OCI-LY7 (cell line): ENCODE measurements around the gene BBS9. TPM values are rescaled to one million over a fixed set of nuclear protein-coding genes. Genes with fewer than 3 reads are reported as not detected.

ENCODE experiments used
- BruUV-seq: library from RNA; stranded (reverse); fragments of 400-500 nt; replicated peaks from 2 replicates; lab custom pipeline; 2021; lab: Mats Ljungman, UMichigan
- CTCF ChIA-PET: fragments of 300-600 bp; sonication (Branson Sonifier 250); formaldehyde crosslinking; loops from one replicate; lab custom pipeline; 2022; ENCODE audit warnings: antibody characterized with exemption; ENCODE audit not compliant: unreplicated experiment; lab: Charles Lee
- POLR2A ChIA-PET: fragments of 300-600 bp; sonication (Branson Sonifier 250); formaldehyde crosslinking; loops from one replicate; lab custom pipeline; 2022; ENCODE audit warnings: antibody characterized with exemption; lab: Charles Lee
- DNase-seq: peaks from one replicate; pipeline ENCODE4 v3.0.0-alpha.2; 2015; ENCODE audit warnings: low spot score
- H2AFZ ChIP-seq: fragments of 200-600 bp; sonication (generic), shearing (Covaris generic); 2 replicates; pipeline ENCODE4 v1.6.1; 2014; ENCODE audit warnings: mild to moderate bottlenecking, antibody characterized with exemption, low read length, moderate library complexity
- H3K27ac ChIP-seq: fragments of 200-600 bp; sonication (generic); 2 replicates; pipeline ENCODE4 v1.5.1; 2014; ENCODE audit warnings: mixed run types, low read depth, mild to moderate bottlenecking, moderate library complexity, low read length, inconsistent platforms; ENCODE audit not compliant: poor library complexity, severe bottlenecking
- H3K36me3 ChIP-seq: fragments of 200-600 bp; sonication (generic); 2 replicates; pipeline ENCODE4 v1.6.1; 2014; ENCODE audit warnings: mild to moderate bottlenecking, antibody characterized with exemption, low read length, moderate library complexity, mixed read lengths; ENCODE audit not compliant: insufficient read depth
- H3K4me1 ChIP-seq: fragments of 200-600 bp; sonication (generic); 2 replicates; pipeline ENCODE4 v1.5.1; 2014; ENCODE audit warnings: mild to moderate bottlenecking, low read length; ENCODE audit not compliant: insufficient read depth, poor library complexity, severe bottlenecking
- H3K4me2 ChIP-seq: fragments of 200-600 bp; sonication (generic); 2 replicates; pipeline ENCODE4 v1.6.1; 2014; ENCODE audit warnings: mild to moderate bottlenecking, low read length
- H3K4me3 ChIP-seq: fragments of 200-600 bp; sonication (generic); 2 replicates; pipeline ENCODE4 v1.5.1; 2014; ENCODE audit warnings: mild to moderate bottlenecking, low read depth, low read length; ENCODE audit not compliant: poor library complexity, severe bottlenecking
- H3K79me2 ChIP-seq: fragments of 200-600 bp; sonication (generic); 2 replicates; pipeline ENCODE4 v1.6.1; 2016; ENCODE audit warnings: low read depth, mild to moderate bottlenecking, low read length, moderate library complexity, mixed read lengths; ENCODE audit not compliant: insufficient read depth
- H3K9me2 ChIP-seq: fragments of 200-600 bp; sonication (generic); 2 replicates; pipeline ENCODE4 v1.6.1; 2016; ENCODE audit warnings: mild to moderate bottlenecking, low read length, mixed read lengths; ENCODE audit not compliant: insufficient read depth
- H3K9me3 ChIP-seq: fragments of 200-600 bp; sonication (generic); 2 replicates; pipeline ENCODE4 v1.6.1; 2014; ENCODE audit warnings: mild to moderate bottlenecking, mixed run types, low read length, mixed read lengths
- H4K20me1 ChIP-seq: fragments of 200-600 bp; sonication (generic); 2 replicates; pipeline ENCODE4 v1.6.1; 2014; ENCODE audit warnings: mild to moderate bottlenecking, antibody characterized with exemption, low read length, moderate library complexity, mixed read lengths; ENCODE audit not compliant: insufficient read depth
- EZH2phosphoT487 ChIP-seq: fragments of 200-600 bp; sonication (generic); IDR thresholded peaks from 2 replicates; pipeline ENCODE4 v1.6.1; 2018; ENCODE audit warnings: low read depth, borderline replicate concordance, mild to moderate bottlenecking, mixed run types, antibody characterized with exemption, low read length, moderate library complexity, mixed read lengths
- intact Hi-C: fragments of 100-400 bp; cut with micrococcal nuclease; formaldehyde crosslinking; loops from one replicate; pipeline ENCODE4 v1.10.0; 2022; ENCODE audit not compliant: unreplicated experiment
- total RNA-seq, 2 experiments: library from RNA; depleted of rRNA in 1 of 2; stranded (reverse); fragments of >200 nt in 1 of 2; shearing (Covaris generic) in 1 of 2; gene quantifications; 2 replicates each; pipeline ENCODE4 v1.2.3, GENCODE V29; 2014 to 2022
- TF ChIP-seq, protein P1 (sequence below): fragments of 200-600 bp; sonication (generic); conservative IDR thresholded peaks from 2 replicates; pipeline ENCODE4 v1.5.1; 2014; ENCODE audit warnings: mild to moderate bottlenecking, antibody characterized with exemption, low read length, moderate library complexity, mixed read lengths

Gene BBS9
- total RNA-seq, 2 experiments from 2014 or later, result 6.8 to 14.8 TPM

DNA sequence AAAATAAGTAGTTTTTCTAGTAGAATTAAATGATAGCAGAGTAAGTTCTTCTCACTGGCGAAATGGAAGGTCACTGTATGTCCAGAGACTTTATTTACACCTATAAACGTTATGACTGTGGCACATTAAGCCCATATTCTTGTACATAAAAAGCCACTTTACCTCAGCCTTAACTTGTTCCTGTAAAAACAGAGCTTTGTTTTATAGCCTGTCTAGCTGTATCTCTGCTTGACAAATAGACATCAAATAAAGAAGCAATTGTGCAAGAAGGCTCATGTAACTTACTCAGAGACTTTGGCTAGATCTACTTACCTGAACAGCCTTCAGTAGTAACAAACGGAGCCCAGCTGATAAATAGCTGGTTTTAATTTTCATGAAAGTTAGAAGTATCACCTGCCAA, 451.9 kb downstream of the BBS9 start:
- Histone ChIP-seq H3K27ac (no peak overlapping the region), H3K79me2 (no peaks in the 10 kb centered on the region), H3K9me3 (no peaks in the 10 kb centered on the region), H3K9me2 (no peaks in the 10 kb centered on the region), H2AFZ (no peak overlapping the region), H3K4me2 (no peak overlapping the region), H3K36me3 (no peaks in the 10 kb centered on the region), H4K20me1 (no peaks in the 10 kb centered on the region), H3K4me1 (no peaks in the 10 kb centered on the region), H3K4me3 (no peak overlapping the region)
- CTCF ChIA-PET, result no interaction called here
- intact Hi-C loops, result no loop called here
- BruUV-seq, result no TSS peak
- POLR2A ChIA-PET, result interaction anchor here (0.7 kb wide), 1 partner anchor 43 kb away, joined by 3 read pairs; no protein-coding TSS in a partner anchor
- DNase-seq, result no peak
- TF ChIP-seq EZH2phosphoT487, result no peak
- TF ChIP-seq, protein P1, sequence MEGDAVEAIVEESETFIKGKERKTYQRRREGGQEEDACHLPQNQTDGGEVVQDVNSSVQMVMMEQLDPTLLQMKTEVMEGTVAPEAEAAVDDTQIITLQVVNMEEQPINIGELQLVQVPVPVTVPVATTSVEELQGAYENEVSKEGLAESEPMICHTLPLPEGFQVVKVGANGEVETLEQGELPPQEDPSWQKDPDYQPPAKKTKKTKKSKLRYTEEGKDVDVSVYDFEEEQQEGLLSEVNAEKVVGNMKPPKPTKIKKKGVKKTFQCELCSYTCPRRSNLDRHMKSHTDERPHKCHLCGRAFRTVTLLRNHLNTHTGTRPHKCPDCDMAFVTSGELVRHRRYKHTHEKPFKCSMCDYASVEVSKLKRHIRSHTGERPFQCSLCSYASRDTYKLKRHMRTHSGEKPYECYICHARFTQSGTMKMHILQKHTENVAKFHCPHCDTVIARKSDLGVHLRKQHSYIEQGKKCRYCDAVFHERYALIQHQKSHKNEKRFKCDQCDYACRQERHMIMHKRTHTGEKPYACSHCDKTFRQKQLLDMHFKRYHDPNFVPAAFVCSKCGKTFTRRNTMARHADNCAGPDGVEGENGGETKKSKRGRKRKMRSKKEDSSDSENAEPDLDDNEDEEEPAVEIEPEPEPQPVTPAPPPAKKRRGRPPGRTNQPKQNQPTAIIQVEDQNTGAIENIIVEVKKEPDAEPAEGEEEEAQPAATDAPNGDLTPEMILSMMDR, result no peak

DNA sequence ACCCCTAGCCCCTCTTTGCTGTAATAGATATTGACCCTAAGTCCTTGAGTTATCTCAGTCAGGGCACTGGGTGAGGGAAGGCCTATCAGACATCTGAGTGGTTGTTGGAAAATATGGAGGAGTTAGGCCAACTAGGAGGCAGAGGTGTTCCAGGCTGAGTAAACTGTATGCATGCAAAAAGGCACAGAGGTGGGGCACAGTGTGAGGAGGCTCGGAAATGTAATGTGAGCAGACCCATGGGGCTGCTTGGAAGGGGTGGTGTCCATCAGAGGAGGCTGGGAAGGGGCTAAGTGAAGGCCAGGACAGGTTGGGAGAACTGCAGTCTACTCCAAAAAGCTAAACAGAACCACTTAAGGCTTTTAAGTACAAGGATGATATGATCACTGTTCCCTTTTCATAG, 452.7 kb downstream of the BBS9 start:
- no TSS peak for BruUV-seq
- H3K27ac ChIP-seq, result no peak overlapping the region
- DNase-seq, result no peak
- H3K9me3 ChIP-seq, result no peaks in the 10 kb centered on the region
- no peaks in the 10 kb centered on the region for H3K79me2 ChIP-seq
- no peaks in the 10 kb centered on the region for H3K4me1 ChIP-seq
- H3K4me3 ChIP-seq, result no peak overlapping the region
- ChIA-PET CTCF (no interaction called here), POLR2A (no interaction called here)
- TF ChIP-seq EZH2phosphoT487, result no peak
- TF ChIP-seq, protein P1, result no peak
- intact Hi-C loops, result no loop called here
- no peaks in the 10 kb centered on the region for H3K9me2 ChIP-seq
- no peaks in the 10 kb centered on the region for H3K36me3 ChIP-seq
- no peak overlapping the region for H2AFZ ChIP-seq
- no peaks in the 10 kb centered on the region; the same call in 1 of the 2 replicates for H4K20me1 ChIP-seq
- H3K4me2 ChIP-seq, result no peak overlapping the region

DNA sequence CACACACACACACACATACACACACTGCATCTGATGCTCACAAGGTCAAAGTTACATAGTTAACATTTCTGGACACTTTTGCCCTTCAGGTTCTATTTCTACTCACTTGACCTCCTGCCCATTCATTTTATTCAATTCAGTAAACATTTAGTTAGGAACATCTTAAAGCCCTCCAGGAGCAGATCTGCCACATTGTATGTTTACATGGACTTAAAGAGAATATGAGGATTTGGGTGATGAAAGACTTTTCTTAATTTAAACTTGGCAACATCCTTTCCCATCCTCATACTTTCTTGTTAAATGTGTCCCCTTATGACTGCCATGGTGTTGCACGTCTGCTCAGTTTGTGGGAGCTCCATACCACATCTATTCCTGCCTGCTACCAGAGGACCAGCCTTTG, 453.2 kb downstream of the BBS9 start:
- ChIA-PET POLR2A (no interaction called here), CTCF (no interaction called here)
- BruUV-seq, result no TSS peak
- no peak overlapping the region for H3K27ac ChIP-seq
- no peaks in the 10 kb centered on the region for H3K4me1 ChIP-seq
- no peak for TF ChIP-seq EZH2phosphoT487
- TF ChIP-seq, protein P1, result no peak
- H3K4me3 ChIP-seq, result no peak overlapping the region
- intact Hi-C loops, result no loop called here
- H3K9me3 ChIP-seq, result no peaks in the 10 kb centered on the region
- H3K79me2 ChIP-seq, result no peaks in the 10 kb centered on the region
- no peaks in the 10 kb centered on the region for H3K9me2 ChIP-seq
- no peaks in the 10 kb centered on the region for H3K36me3 ChIP-seq
- no peak for DNase-seq
- H2AFZ ChIP-seq, result no peak overlapping the region
- H3K4me2 ChIP-seq, result no peak overlapping the region
- H4K20me1 ChIP-seq, result no peaks in the 10 kb centered on the region; the same call in 1 of the 2 replicates
